DOHH2 (cell line): ENCODE measurements around the gene SET.
"Not testable (repeated sequence)": the region's sequence is repeated elsewhere in the genome, so short reads cannot be mapped to it uniquely, and the experiment has no call there.

Experiments used
- H3F3A ChIP-seq: fragments of 200-600 bp; sonication (generic), shearing (Covaris generic); 2 replicates; pipeline ENCODE4 v1.6.0; 2016; ENCODE audit warnings: antibody characterized with exemption, mild to moderate bottlenecking; ENCODE audit not compliant: control insufficient read depth, insufficient read depth
- H3K27ac ChIP-seq: fragments of 200-600 bp; sonication (generic); 2 replicates; pipeline ENCODE4 v1.5.1; 2014; ENCODE audit warnings: low read depth, mild to moderate bottlenecking, low read length, moderate library complexity
- H3K27me3 ChIP-seq: fragments of 200-600 bp; sonication (generic); 2 replicates; pipeline ENCODE4 v1.6.1; 2014; ENCODE audit warnings: mild to moderate bottlenecking, low read length, mixed read lengths; ENCODE audit not compliant: control insufficient read depth
- H3K36me3 ChIP-seq: fragments of 200-600 bp; sonication (generic); 2 replicates; pipeline ENCODE4 v1.6.1; 2014; ENCODE audit warnings: mild to moderate bottlenecking, low read length, moderate library complexity, mixed read lengths; ENCODE audit not compliant: control insufficient read depth
- H3K4me1 ChIP-seq: fragments of 200-600 bp; sonication (generic); 2 replicates; pipeline ENCODE4 v1.6.1; 2014; ENCODE audit warnings: mild to moderate bottlenecking, low read length, mixed read lengths; ENCODE audit not compliant: control insufficient read depth
- H3K4me2 ChIP-seq: fragments of 200-600 bp; sonication (generic); 2 replicates; pipeline ENCODE4 v1.6.0; 2014; ENCODE audit warnings: mild to moderate bottlenecking, low read length, moderate library complexity
- H3K4me3 ChIP-seq: fragments of 200-600 bp; sonication (generic); 2 replicates; pipeline ENCODE4 v1.5.1; 2014; ENCODE audit warnings: mild to moderate bottlenecking, low read length, mixed read lengths
- H3K79me2 ChIP-seq: fragments of 200-600 bp; sonication (generic); 2 replicates; pipeline ENCODE4 v1.6.1; 2014; ENCODE audit warnings: mild to moderate bottlenecking, low read length, mixed read lengths; ENCODE audit not compliant: control insufficient read depth
- H3K9me2 ChIP-seq: fragments of 200-600 bp; sonication (generic); replicated peaks from 2 replicates; pipeline ENCODE4 v1.6.1; 2014; ENCODE audit warnings: mild to moderate bottlenecking, low read length, mixed read lengths; ENCODE audit not compliant: control insufficient read depth
- H3K9me3 ChIP-seq: fragments of 200-600 bp; sonication (generic); 2 replicates; pipeline ENCODE4 v1.6.1; 2014; ENCODE audit warnings: antibody characterized with exemption, low read length, mixed read lengths; ENCODE audit not compliant: control insufficient read depth, insufficient read depth
- H4K20me1 ChIP-seq: fragments of 200-600 bp; sonication (generic); 2 replicates; pipeline ENCODE4 v1.6.0; 2014; ENCODE audit warnings: low read depth, mild to moderate bottlenecking, antibody characterized with exemption, low read length, moderate library complexity; ENCODE audit not compliant: control insufficient read depth, insufficient read depth
- CTCF ChIP-seq: fragments of 200-600 bp; sonication (generic); IDR thresholded peaks from one replicate; pipeline ENCODE4 v1.5.1; 2014; ENCODE audit warnings: antibody characterized with exemption, mild to moderate bottlenecking, low read depth, low read length; ENCODE audit not compliant: poor library complexity, severe bottlenecking
- EZH2phosphoT487 ChIP-seq: fragments of 200-600 bp; sonication (generic); IDR thresholded peaks from 2 replicates; pipeline ENCODE4 v1.6.1; 2017; ENCODE audit warnings: borderline replicate concordance, mild to moderate bottlenecking, antibody characterized with exemption, low read length, moderate library complexity, mixed read lengths

Gene SET

DNA sequence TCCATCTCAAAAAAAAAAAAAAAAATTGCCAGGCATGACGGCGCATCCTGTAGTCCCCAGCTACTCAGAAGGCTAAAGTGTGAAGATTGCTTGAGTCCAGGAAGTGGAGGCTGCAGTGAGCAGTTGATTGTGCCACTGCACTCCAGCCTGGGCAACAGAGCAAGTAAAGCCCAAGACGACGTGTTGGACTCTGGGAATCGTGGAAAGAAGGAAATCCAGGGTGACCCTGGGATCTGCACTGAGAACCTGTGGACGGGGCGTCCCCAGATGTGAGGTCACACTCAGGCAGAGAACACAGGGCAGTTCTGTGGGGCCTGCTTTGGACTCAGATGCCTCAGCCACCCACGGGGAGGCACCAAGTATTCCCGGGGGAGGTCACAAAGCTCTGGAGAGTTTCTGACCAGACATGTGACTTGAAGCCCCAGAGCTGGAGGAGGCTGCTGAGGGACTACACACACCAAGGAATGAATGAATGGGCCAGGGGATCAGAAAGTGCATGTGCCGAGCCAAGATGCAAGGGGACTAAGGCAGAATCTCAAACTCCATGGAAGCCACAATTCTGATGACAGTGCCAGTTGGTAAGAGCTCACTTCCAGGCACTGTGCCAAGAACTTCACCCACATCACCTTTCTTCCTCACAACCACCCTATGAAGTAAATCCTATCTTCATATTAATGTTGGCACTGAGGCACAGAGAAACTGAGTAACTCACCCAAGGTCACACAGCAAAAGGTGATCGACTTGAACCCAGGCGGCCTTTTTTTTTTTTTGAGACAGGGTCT lies 45.3 kb upstream of the SET start:
- peak overlapping the region; percentile 61 for H3K4me2 ChIP-seq
- TF ChIP-seq EZH2phosphoT487 (no peak), CTCF (no peak)
- no peaks in the 10 kb centered on the region for H3K9me2 ChIP-seq
- H3K27me3 ChIP-seq, result no peaks in the 10 kb centered on the region
- peaks cover 31% of the 10 kb centered on the region for H3K4me1 ChIP-seq
- peaks cover 5% of the 10 kb centered on the region; the same call in 1 of the 2 replicates for H3F3A ChIP-seq
- peaks cover 39% of the 10 kb centered on the region for H3K79me2 ChIP-seq
- H3K9me3 ChIP-seq, result no peaks in the 10 kb centered on the region
- peaks cover 25% of the 10 kb centered on the region for H3K36me3 ChIP-seq
- no peaks in the 10 kb centered on the region for H4K20me1 ChIP-seq
- H3K27ac ChIP-seq, result peak overlapping the region; percentile 64
- H3K4me3 ChIP-seq, result peak overlapping the region; percentile 51

DNA sequence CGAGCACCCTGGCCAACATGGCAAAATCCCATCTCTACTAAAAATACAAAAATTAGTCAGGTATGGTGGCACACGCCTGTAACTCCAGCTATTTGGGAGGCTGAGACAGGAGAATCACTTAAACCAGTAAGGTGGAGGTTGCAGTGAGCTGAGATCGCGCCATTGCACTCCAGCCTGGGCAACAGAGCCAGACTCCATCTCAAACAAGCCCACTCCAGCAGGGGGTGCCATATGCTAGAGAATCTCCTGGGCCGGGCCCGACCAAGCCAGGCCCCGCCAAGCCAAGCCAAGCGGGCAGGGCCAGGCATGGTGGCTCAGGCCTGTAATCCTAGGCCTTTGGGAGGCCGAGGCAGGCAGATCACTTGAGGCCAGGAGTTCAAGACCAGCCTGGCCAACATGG lies 40.8 kb upstream of the SET start:
- peaks cover 29% of the 10 kb centered on the region for H3K79me2 ChIP-seq
- not testable (repeated sequence) for H3K27me3 ChIP-seq, H3K9me2 ChIP-seq, H4K20me1 ChIP-seq, H3K4me3 ChIP-seq, H3K9me3 ChIP-seq, H3K27ac ChIP-seq, H3F3A ChIP-seq, H3K4me2 ChIP-seq
- H3K36me3 ChIP-seq, result peaks cover 12% of the 10 kb centered on the region
- H3K4me1 ChIP-seq, result peaks cover 20% of the 10 kb centered on the region
- TF ChIP-seq CTCF, result peak; percentile 58

- Histone ChIP-seq H3K79me2 (peaks cover 26% of the 10 kb centered on the region), H3F3A (no peaks in the 10 kb centered on the region), H3K9me3 (no peaks in the 10 kb centered on the region), H3K27me3 (no peaks in the 10 kb centered on the region), H3K4me1 (peaks cover 19% of the 10 kb centered on the region), H3K4me3 (no peak overlapping the region), H3K36me3 (peaks cover 20% of the 10 kb centered on the region), H3K9me2 (no peaks in the 10 kb centered on the region), H4K20me1 (no peaks in the 10 kb centered on the region), H3K4me2 (no peak overlapping the region), H3K27ac (no peak overlapping the region)
- TF ChIP-seq EZH2phosphoT487 (no peak), CTCF (no peak)
Observed at GRCh38 chr9:128651798-128652197, 37.2 kb upstream of the SET start.
